A549 (cell line): ENCODE measurements around the gene AMHR2. TPM values are rescaled to one million over a fixed set of nuclear protein-coding genes. Genes with fewer than 3 reads are reported as not detected.
"Not testable (repeated sequence)": the region's sequence is repeated elsewhere in the genome, so short reads cannot be mapped to it uniquely, and the experiment has no call there.

Experiments used
- ATAC-seq, 2 experiments: fragments of 200-7000 bp in 1 of 2; fragments of >200 bp in 1 of 2; cut with Nextera tagmentation in 1 of 2; cut with Tn5 transposase in 1 of 2; 3 replicates each; pipeline versions ENCODE4 v1.8.0 to v1.9.1; 2018 to 2020; ENCODE audit warnings: mild to moderate bottlenecking in 1 of 2, moderate library complexity in 1 of 2
- CTCF ChIA-PET: fragments of 300-600 bp; sonication (Branson Sonifier 250); formaldehyde crosslinking; extraction: SDS; loops from one replicate; lab custom pipeline; 2021; ENCODE audit warnings: antibody characterized with exemption, inconsistent platforms; lab: Yijun Ruan, JAX
- POLR2A ChIA-PET: fragments of 350-600 bp; formaldehyde crosslinking; extraction: SDS; loops from one replicate; lab custom pipeline; 2021; ENCODE audit warnings: antibody characterized with exemption, inconsistent platforms; lab: Yijun Ruan, JAX
- DNase-seq, 2 experiments: peaks; one replicate each; pipeline versions ENCODE4 v3.0.0 to v3.0.0-alpha.2; 2011 to 2016; ENCODE audit warnings: low read depth in 1 of 2, low spot score in 1 of 2
- FAIRE-seq: peaks from 2 replicates; lab custom pipeline; 2011; peaks lifted over from hg19 to GRCh38; lab: Jason Lieb, UNC
- H3K27ac ChIP-seq, 2 experiments: fragments of >200 bp; sonication (Bioruptor Twin); formaldehyde crosslinking; 3 replicates each; pipeline ENCODE4 v1.5.1; 2016 to 2017
- H3K4me1 ChIP-seq: fragments of >200 bp; sonication (Bioruptor Twin); formaldehyde crosslinking; 3 replicates; pipeline ENCODE4 v1.6.1; 2016
- H3K4me2 ChIP-seq: fragments of >200 bp; sonication (Bioruptor Twin); formaldehyde crosslinking; 3 replicates; pipeline ENCODE4 v1.6.1; 2016
- H3K4me3 ChIP-seq: fragments of >200 bp; sonication (Bioruptor Twin); formaldehyde crosslinking; 3 replicates; pipeline ENCODE4 v1.5.1; 2016
- H3K9me3 ChIP-seq: fragments of >200 bp; sonication (Bioruptor Twin); formaldehyde crosslinking; 3 replicates; pipeline ENCODE4 v1.6.1; 2016
- CEBPB ChIP-seq, 2 experiments: fragments of >200 bp in 1 of 2; sonication (Bioruptor Twin) in 1 of 2; formaldehyde crosslinking in 1 of 2; IDR thresholded peaks; 2 replicates each; pipeline ENCODE4 v1.6.1; 2012 to 2016
- CHD2 ChIP-seq: fragments of 150-350 bp; IDR thresholded peaks from 2 replicates; pipeline ENCODE4 v1.6.1; 2014; ENCODE audit warnings: low read length; ENCODE audit not compliant: partially characterized antibody
- CHD4 ChIP-seq: fragments of 200-600 bp; sonication (generic); IDR thresholded peaks from 2 replicates; pipeline ENCODE4 v1.6.1; 2016; ENCODE audit warnings: antibody characterized with exemption, mild to moderate bottlenecking, borderline replicate concordance
- FOSL2 ChIP-seq, 2 experiments: fragments of 450-650 bp in 1 of 2; fragments of >200 bp in 1 of 2; sonication (Bioruptor Twin) in 1 of 2; formaldehyde crosslinking; IDR thresholded peaks; 2 replicates each; pipeline versions ENCODE4 v1.5.0 to v1.6.1; 2016 to 2020; ENCODE audit warnings: mild to moderate bottlenecking in 1 of 2, moderate library complexity in 1 of 2
- GATA3 ChIP-seq: IDR thresholded peaks from 2 replicates; pipeline ENCODE4 v1.6.1; 2012; ENCODE audit warnings: borderline replicate concordance
- HOXA7 ChIP-seq: fragments of 250-450 bp; sonication (Bioruptor Pico); IDR thresholded peaks from 2 replicates; pipeline ENCODE4 v1.5.0; 2020; ENCODE audit warnings: mild to moderate bottlenecking, moderate library complexity
- JUN ChIP-seq, 2 experiments: fragments of >200 bp; sonication (Bioruptor Twin); formaldehyde crosslinking; IDR thresholded peaks; 2 replicates in 1 of 2; 3 replicates in 1 of 2; pipeline ENCODE4 v1.6.1; 2016 to 2017
- KDM5A ChIP-seq: fragments of 200-600 bp; sonication (generic); IDR thresholded peaks from 2 replicates; pipeline ENCODE4 v1.6.1; 2016; ENCODE audit warnings: antibody characterized with exemption, mild to moderate bottlenecking
- MAZ ChIP-seq: fragments of 150-350 bp; IDR thresholded peaks from 2 replicates; pipeline ENCODE4 v1.6.1; 2014; ENCODE audit warnings: antibody characterized with exemption, low read depth, low read length, borderline replicate concordance
- MYC ChIP-seq: IDR thresholded peaks from 2 replicates; pipeline ENCODE4 v1.6.1; 2012; ENCODE audit warnings: mild to moderate bottlenecking, inconsistent platforms, low read length, improper control_type of control experiment, borderline replicate concordance
- NPAS2 ChIP-seq: fragments of 250-450 bp; sonication (Bioruptor Pico); IDR thresholded peaks from 2 replicates; pipeline ENCODE4 v1.8.0; 2022; ENCODE audit warnings: mild to moderate bottlenecking, moderate library complexity, borderline replicate concordance
- PHF8 ChIP-seq: fragments of 200-600 bp; sonication (generic); IDR thresholded peaks from 2 replicates; pipeline ENCODE4 v1.6.1; 2016; ENCODE audit warnings: low read depth, mild to moderate bottlenecking, antibody characterized with exemption, moderate library complexity, borderline replicate concordance
- POLR2AphosphoS2 ChIP-seq: conservative IDR thresholded peaks from 2 replicates; pipeline ENCODE4 v1.6.1; 2012; ENCODE audit warnings: low read length, improper control_type of control experiment, inconsistent platforms
- RAD21 ChIP-seq, 2 experiments: fragments of >200 bp in 1 of 2; sonication (Bioruptor Twin) in 1 of 2; formaldehyde crosslinking in 1 of 2; IDR thresholded peaks in 1 of 2; conservative IDR thresholded peaks in 1 of 2; 2 replicates in 1 of 2; 3 replicates in 1 of 2; pipeline ENCODE4 v1.6.1; 2012 to 2018; ENCODE audit warnings: inconsistent platforms in 1 of 2
- TFCP2L1 ChIP-seq: fragments of 250-450 bp; sonication (Bioruptor Pico); IDR thresholded peaks from 2 replicates; pipeline ENCODE4 v1.5.0; 2021; ENCODE audit warnings: mild to moderate bottlenecking
- ZSCAN20 ChIP-seq: fragments of 250-450 bp; sonication (Bioruptor Pico); IDR thresholded peaks from 2 replicates; pipeline ENCODE4 v1.8.0; 2022; ENCODE audit warnings: mild to moderate bottlenecking, moderate library complexity
- WGBS: methylation state at CpG from one replicate; pipeline ENCODE4 v1.1.6; 2017; ENCODE audit errors: missing lambda C conversion rate; 5-methylcytosine and 5-hydroxymethylcytosine counted together
- polyA plus RNA-seq, 4 experiments: library from polyadenylated mRNA; depleted of rRNA in 3 of 4; stranded (reverse); fragments of >200 nt; fragmentation: RNase III in 1 of 4; extraction: RNeasy Plus Mini Kit Qiagen cat#74134 plus additional on column Dnase treatment in 1 of 4; gene quantifications; 2 replicates in 3 of 4; 3 replicates in 1 of 4; pipeline ENCODE4 v1.2.3, GENCODE V29; 2011 to 2017
- TF ChIP-seq, protein P1 (sequence below): fragments of >200 bp; sonication (Bioruptor Twin); formaldehyde crosslinking; IDR thresholded peaks from 3 replicates; pipeline ENCODE4 v1.5.1; 2016
- TF ChIP-seq, protein P2 (sequence below): IDR thresholded peaks from 2 replicates; pipeline ENCODE4 v1.6.1; 2012
- TF ChIP-seq, protein P3 (sequence below): IDR thresholded peaks from 2 replicates; pipeline ENCODE4 v1.6.1; 2012

The AMHR2 gene
- polyA plus RNA-seq, 2 of the 4 experiments (the other 2 are of a cell fraction) = 0.12 to 0.18 TPM

DNA sequence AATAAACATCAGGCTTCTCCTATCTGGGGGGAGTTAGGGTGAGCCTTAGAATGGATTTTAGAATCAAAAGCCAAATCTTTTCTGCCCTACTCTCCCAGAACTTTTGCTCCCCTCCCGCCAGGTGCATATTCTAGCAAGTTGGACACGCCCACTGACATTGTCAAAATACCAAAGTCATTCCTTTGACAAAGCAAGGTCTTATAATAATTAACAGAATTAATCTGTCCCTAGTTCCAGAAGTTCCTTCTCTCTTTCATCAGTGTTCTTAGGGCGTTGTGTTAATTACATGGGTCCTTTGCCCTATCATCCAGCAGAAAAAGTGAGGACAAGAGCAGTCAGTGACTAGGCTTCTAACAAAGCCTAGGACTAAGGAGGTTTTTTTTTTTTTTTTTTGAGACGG lies 20.3 kb downstream of the AMHR2 start:
- Histone ChIP-seq H3K4me3 (no peak overlapping the region), H3K9me3 (no peaks in the 10 kb centered on the region), H3K27ac (no peak overlapping the region), H3K4me2 (peak overlapping the region; percentile 89), H3K4me1 (peaks cover 26% of the 10 kb centered on the region)
- ChIA-PET CTCF (interaction anchor here (0.7 kb wide), 1 partner anchor 57 kb away, joined by 3 read pairs; the partner anchor contains the start of gene TARBP2), POLR2A (no interaction called here)
- FAIRE-seq (no peak), ATAC-seq (no peak), DNase-seq (no peak)
- TF ChIP-seq CHD4 (no peak), PHF8 (no peak), KDM5A (no peak), GATA3 (no peak), POLR2AphosphoS2 (no peak), NPAS2 (CRISPR knock-in tag) (no peak)
- TF ChIP-seq, protein P1, sequence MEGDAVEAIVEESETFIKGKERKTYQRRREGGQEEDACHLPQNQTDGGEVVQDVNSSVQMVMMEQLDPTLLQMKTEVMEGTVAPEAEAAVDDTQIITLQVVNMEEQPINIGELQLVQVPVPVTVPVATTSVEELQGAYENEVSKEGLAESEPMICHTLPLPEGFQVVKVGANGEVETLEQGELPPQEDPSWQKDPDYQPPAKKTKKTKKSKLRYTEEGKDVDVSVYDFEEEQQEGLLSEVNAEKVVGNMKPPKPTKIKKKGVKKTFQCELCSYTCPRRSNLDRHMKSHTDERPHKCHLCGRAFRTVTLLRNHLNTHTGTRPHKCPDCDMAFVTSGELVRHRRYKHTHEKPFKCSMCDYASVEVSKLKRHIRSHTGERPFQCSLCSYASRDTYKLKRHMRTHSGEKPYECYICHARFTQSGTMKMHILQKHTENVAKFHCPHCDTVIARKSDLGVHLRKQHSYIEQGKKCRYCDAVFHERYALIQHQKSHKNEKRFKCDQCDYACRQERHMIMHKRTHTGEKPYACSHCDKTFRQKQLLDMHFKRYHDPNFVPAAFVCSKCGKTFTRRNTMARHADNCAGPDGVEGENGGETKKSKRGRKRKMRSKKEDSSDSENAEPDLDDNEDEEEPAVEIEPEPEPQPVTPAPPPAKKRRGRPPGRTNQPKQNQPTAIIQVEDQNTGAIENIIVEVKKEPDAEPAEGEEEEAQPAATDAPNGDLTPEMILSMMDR = no peak
- WGBS = 88% methylated on average over 4 of the region's 4 CpGs

DNA sequence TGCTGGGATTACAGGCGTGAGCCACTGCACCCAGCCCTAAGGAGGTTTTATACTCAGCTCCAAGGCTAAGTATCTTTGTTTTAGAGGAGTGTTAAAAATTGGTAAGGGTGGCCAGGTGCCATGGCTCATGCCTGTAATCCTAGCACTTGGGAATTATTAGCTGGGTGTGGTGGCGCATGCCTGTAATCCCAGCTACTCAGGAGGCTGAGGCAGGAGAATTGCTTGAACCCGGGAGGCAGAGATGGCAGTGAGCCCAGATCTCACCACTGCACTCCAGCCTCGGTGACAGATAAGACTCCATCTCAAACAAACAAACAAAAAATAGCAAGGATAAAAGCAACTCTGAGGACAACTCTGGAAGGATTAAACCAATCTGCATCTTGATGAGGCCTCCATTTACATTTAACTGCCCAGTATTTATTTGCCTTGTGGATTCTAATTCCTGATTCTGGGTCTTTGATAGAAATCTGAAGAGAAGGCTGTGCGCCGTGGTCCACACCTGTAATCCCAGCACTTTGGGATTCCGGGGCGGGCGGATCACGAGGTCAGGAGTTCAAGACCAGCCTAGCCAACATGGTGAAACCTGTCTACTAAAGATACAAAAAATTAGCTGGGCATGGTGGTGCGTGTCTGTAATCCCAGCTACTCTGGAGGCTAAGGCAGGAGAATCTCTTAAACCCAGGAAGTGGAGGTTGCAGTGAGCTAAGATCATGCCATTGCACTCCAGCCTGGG lies 21.1 kb downstream of the AMHR2 start:
- H3K4me3 ChIP-seq, H3K27ac ChIP-seq, H3K9me3 ChIP-seq, ATAC-seq, FAIRE-seq, DNase-seq, POLR2A ChIA-PET: not testable (repeated sequence)
- WGBS = 88% methylated on average over 11 of the region's 11 CpGs
- CTCF ChIA-PET = interaction anchor here (0.7 to 4.6 kb wide), 4 partner anchors 24 to 63 kb away, joined by 3 to 25 read pairs (median 3); partner anchors contain the start of gene TARBP2
- Histone ChIP-seq H3K4me1 (peaks cover 26% of the 10 kb centered on the region), H3K4me2 (0 out of 3 replicates have a peak overlapping the region, but pooled peaks have one; percentile 89)

DNA sequence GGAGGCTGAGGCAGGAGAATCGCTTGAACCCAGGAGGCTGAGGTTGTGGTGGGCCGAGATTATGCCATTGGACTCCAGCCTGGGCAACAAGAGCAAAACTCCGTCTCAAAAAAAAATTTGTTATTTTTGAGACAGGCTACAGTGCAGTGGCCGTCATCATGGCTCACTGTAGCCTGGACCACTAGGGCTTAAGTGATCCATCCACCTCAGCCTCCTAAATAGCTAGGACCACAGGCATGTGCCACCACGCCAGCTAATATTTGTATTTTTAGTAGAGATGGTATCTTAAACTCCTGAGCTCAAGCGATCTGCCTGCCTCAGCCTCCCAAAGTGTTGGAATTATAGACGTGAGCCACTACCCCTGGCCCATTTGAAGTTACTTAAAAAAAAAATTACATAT lies 27.3 kb downstream of the AMHR2 start:
- ChIA-PET POLR2A (interaction anchor here (0.5 to 1.5 kb wide), 3 partner anchors 10 to 126 kb away, joined by 3 to 10 read pairs (median 7); partner anchors contain the start of gene PRR13), CTCF (interaction anchor here (0.6 to 2.7 kb wide), 10 partner anchors 9 to 136 kb away, joined by 3 to 13 read pairs (median 3); partner anchors contain the start of gene PRR13)
- DNase-seq (no peak), FAIRE-seq (no peak), ATAC-seq (no peak)
- Histone ChIP-seq H3K4me2 (peak overlapping the region; percentile 70), H3K27ac (no peak overlapping the region), H3K4me3 (no peak overlapping the region), H3K9me3 (no peaks in the 10 kb centered on the region), H3K4me1 (peaks cover 23% of the 10 kb centered on the region)
- WGBS = 85% methylated on average over 7 of the region's 7 CpGs
- TF ChIP-seq MAZ (no peak), NPAS2 (CRISPR knock-in tag) (no peak), ZSCAN20 (CRISPR knock-in tag) (no peak)

DNA sequence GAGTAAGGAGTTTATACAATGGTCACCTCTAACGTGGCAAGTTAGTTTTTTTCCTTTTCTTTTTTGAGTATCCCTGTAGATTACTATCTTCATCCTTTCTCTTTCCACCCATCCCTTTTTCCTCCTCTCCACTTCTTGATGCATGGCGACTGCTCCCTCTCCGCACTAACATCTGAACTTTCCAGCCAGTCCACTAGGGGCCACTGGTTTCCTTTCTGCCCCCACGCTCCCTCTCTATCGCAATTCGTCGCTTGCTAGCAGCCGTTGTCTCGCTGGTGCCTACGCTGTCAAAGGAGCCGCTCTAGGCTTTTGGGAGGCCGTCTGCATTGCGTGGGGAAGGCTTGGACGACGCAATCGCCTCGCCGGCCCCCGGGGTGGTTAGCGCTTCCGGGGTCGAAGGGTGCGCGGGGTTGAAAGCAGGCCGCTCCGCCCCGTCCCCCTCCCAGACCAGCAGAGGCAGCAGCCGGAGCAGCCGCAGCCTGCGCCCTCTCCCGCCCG lies 28.1 kb downstream of the AMHR2 start, which contains the start of gene PCBP2:
Gene PCBP2 (plus strand): TSS at position 442 of the 498 bp plus-strand sequence. CDS start 2,699 bp downstream, outside the sequence.
- Histone ChIP-seq H3K4me1 (peaks cover 23% of the 10 kb centered on the region), H3K4me3 (peak within 1 kb of the TSS; percentile 88), H3K27ac (peak within 1 kb of the TSS; percentile 98 to 99), H3K4me2 (peak within 1 kb of the TSS; percentile 80), H3K9me3 (no peaks in the 10 kb centered on the region)
- ATAC-seq (peak; percentile 94 to 96), DNase-seq (peak; percentile 99 to 100), FAIRE-seq (peak; percentile 89)
- POLR2A ChIA-PET = interaction anchor here (1.1 to 1.5 kb wide), 2 partner anchors 11 to 127 kb away, joined by 3 to 10 read pairs; partner anchors contain the start of gene PRR13
- CTCF ChIA-PET = interaction anchor here (0.6 to 2.7 kb wide), 9 partner anchors 10 to 137 kb away, joined by 3 to 13 read pairs (median 3); partner anchors contain the start of gene PRR13
- 3% methylated on average over 14 of the region's 32 CpGs for WGBS
- TF ChIP-seq RAD21 (conservative IDR thresholded peaks at IDR 0.05 in 1 of 2, IDR thresholded peaks at IDR 0.05 in 1 of 2) = peak; percentile 29 to 46; a peak in 3 of 5 replicates
- TF ChIP-seq CEBPB (IDR thresholded peaks at IDR 0.05) = peak; percentile 49 to 89; a peak in 3 of 4 replicates
- no peak for TF ChIP-seq HOXA7 (CRISPR knock-in tag)
- no peak for TF ChIP-seq TFCP2L1
- TF ChIP-seq, protein P2, sequence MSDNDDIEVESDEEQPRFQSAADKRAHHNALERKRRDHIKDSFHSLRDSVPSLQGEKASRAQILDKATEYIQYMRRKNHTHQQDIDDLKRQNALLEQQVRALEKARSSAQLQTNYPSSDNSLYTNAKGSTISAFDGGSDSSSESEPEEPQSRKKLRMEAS = peak; percentile 83
- TF ChIP-seq, protein P1 = peak; percentile 66
- TF ChIP-seq, protein P3, sequence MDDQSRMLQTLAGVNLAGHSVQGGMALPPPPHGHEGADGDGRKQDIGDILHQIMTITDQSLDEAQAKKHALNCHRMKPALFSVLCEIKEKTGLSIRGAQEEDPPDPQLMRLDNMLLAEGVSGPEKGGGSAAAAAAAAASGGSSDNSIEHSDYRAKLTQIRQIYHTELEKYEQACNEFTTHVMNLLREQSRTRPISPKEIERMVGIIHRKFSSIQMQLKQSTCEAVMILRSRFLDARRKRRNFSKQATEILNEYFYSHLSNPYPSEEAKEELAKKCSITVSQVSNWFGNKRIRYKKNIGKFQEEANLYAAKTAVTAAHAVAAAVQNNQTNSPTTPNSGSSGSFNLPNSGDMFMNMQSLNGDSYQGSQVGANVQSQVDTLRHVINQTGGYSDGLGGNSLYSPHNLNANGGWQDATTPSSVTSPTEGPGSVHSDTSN = peak; percentile 63; the same call in 1 of the 2 replicates
- no peak for TF ChIP-seq FOSL2 (IDR thresholded peaks at IDR 0.05)
- TF ChIP-seq FOSL2 (CRISPR knock-in tag; IDR thresholded peaks at IDR 0.05) = peak; percentile 66
- peak; percentile 88 for TF ChIP-seq MYC
- peak in 1 of 2 experiments; percentile 99; a peak in 4 of 5 replicates for TF ChIP-seq JUN (IDR thresholded peaks at IDR 0.05)
- TF ChIP-seq CHD2 = peak; percentile 45
- TF ChIP-seq MAZ = 0 out of 2 replicates have a peak, but pooled peaks have one; percentile 77
